Measurements from ENCODE around the gene SLC27A1.

DNA sequence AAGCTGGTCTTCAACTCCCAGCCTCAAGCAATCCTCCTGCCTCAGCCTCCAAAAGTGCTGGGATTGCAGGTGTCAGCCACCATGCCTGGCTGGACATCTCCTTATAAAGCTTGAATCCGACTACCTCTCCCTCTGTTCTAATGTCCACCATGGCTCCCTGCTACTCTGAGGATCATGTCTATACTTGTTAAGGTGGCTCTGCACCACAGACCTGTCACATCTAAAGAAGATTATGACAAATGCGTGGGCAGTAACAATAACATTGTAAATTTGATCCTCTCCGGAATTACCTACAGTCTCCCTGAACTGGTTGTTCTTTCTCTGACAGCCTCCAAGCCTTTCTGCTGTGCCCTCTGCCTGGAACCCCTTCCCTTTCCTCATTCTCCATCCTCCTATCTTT, 11.4 kb upstream of the SLC27A1 start:
- TF ChIP-seq, protein P1, sequence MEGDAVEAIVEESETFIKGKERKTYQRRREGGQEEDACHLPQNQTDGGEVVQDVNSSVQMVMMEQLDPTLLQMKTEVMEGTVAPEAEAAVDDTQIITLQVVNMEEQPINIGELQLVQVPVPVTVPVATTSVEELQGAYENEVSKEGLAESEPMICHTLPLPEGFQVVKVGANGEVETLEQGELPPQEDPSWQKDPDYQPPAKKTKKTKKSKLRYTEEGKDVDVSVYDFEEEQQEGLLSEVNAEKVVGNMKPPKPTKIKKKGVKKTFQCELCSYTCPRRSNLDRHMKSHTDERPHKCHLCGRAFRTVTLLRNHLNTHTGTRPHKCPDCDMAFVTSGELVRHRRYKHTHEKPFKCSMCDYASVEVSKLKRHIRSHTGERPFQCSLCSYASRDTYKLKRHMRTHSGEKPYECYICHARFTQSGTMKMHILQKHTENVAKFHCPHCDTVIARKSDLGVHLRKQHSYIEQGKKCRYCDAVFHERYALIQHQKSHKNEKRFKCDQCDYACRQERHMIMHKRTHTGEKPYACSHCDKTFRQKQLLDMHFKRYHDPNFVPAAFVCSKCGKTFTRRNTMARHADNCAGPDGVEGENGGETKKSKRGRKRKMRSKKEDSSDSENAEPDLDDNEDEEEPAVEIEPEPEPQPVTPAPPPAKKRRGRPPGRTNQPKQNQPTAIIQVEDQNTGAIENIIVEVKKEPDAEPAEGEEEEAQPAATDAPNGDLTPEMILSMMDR (IDR thresholded peaks at IDR 0.05; ENCODE audit: poor library complexity), result no peak
- TF ChIP-seq EZH2 (IDR thresholded peaks at IDR 0.05; ENCODE audit: borderline replicate concordance), result no peak
